GM15510 (cell line): ENCODE data around the gene EXOC3L1.
A peak's percentile ranks its signal among the peaks of the same experiment; 100 is the strongest.

Experiments used
- POLR2A ChIP-seq: IDR thresholded peaks from 3 replicates; pipeline ENCODE4 v1.6.1; 2011; ENCODE audit warnings: borderline replicate concordance; ENCODE audit not compliant: insufficient read length; ENCODE audit errors: extremely low read depth

EXOC3L1 gene

GRCh38 chr16:67227567-67227921 lies 37.6 kb upstream of the EXOC3L1 start:
- no peak for TF ChIP-seq POLR2A

GRCh38 chr16:67226804-67227566 lies 37.0 kb upstream of the EXOC3L1 start, which contains the start of gene TMEM208:
TMEM208 (plus strand) TSS chr16:67227130; CDS start chr16:67227219, 89 bp downstream.
- TF ChIP-seq POLR2A, result peak; percentile 66

- no peak for TF ChIP-seq POLR2A
These were observed 36.4 kb upstream of the EXOC3L1 start for GRCh38 chr16:67226295-67226803.

GRCh38 chr16:67223992-67224391 lies 34.1 kb upstream of the EXOC3L1 start:
- TF ChIP-seq POLR2A, result no peak

GRCh38 chr16:67216612-67217490 lies 26.9 kb upstream of the EXOC3L1 start:
- TF ChIP-seq POLR2A, result no peak

- TF ChIP-seq POLR2A, result no peak
These were observed 25.8 kb upstream of the EXOC3L1 start for GRCh38 chr16:67215706-67216105.

GRCh38 chr16:67213197-67214019 lies 23.5 kb upstream of the EXOC3L1 start:
- TF ChIP-seq POLR2A, result no peak

- TF ChIP-seq POLR2A, result no peak
These were observed 22.8 kb upstream of the EXOC3L1 start for GRCh38 chr16:67212766-67213165.

- TF ChIP-seq POLR2A, result no peak
These were observed 21.7 kb upstream of the EXOC3L1 start for GRCh38 chr16:67211674-67212073.

- no peak for TF ChIP-seq POLR2A
These were observed 20.4 kb upstream of the EXOC3L1 start for GRCh38 chr16:67210069-67210937.

- no peak for TF ChIP-seq POLR2A
These were observed 19.6 kb upstream of the EXOC3L1 start for GRCh38 chr16:67209565-67209964.

GRCh38 chr16:67208154-67208896 lies 18.4 kb upstream of the EXOC3L1 start:
- no peak for TF ChIP-seq POLR2A
